ENCODE measurements around the gene CHMP6.

- no peak for TF ChIP-seq CTCF (conservative IDR thresholded peaks at IDR 0.05)
- TF ChIP-seq ZFX (IDR thresholded peaks at IDR 0.05), result no peak
These were observed 2.1 kb upstream of the CHMP6 start for GRCh38 chr17:80989586-80989913.
